Stimulated activated CD8-positive, alpha-beta memory T cell treated with anti-CD3 and anti-CD28 coated beads, Interleukin-4, amount 100 ng/mL, for 48 hours (primary cell): ENCODE measurements around the gene CTIF.

Source experiments
- DNase-seq: peaks from one replicate; pipeline ENCODE4 v3.0.0-alpha.2; 2020

Gene CTIF

DNA sequence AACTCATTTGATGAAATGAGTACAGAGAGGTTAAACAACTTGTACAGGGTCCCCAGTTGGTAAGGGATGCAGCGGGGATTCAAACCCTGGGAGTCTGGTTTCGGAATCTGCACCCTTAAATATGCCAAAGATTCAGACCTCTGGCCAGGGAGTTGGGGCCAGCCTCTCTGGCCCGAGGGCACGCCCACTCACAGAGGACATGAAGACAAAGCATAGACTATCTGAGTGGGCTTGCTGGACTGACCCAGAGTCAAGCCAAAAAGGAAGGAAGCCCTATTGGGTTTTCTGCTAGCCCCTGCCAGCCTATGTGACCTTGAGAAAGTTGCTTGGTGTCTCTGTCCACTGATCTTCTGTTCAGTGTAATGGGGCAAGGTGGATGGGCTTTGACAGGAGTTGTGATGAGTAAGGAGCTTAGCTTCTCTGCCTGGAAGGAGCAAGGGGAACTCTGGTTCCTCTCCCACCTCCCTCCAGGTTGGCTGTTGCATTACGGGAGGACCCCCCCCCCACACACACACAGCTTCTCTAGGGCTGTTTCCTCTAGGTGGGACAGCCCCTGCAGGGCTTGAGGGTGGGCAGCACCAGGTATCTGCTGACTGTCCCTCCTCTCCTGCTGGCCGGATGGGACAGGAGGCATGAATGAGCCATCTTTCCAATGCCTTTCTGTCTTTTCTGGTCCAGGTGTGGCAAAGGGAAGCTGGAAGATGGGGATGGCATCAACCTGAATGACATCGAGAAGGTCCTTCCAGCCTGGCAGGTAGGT lies 131.3 kb downstream of the CTIF start:
- DNase-seq = no peak

DNA sequence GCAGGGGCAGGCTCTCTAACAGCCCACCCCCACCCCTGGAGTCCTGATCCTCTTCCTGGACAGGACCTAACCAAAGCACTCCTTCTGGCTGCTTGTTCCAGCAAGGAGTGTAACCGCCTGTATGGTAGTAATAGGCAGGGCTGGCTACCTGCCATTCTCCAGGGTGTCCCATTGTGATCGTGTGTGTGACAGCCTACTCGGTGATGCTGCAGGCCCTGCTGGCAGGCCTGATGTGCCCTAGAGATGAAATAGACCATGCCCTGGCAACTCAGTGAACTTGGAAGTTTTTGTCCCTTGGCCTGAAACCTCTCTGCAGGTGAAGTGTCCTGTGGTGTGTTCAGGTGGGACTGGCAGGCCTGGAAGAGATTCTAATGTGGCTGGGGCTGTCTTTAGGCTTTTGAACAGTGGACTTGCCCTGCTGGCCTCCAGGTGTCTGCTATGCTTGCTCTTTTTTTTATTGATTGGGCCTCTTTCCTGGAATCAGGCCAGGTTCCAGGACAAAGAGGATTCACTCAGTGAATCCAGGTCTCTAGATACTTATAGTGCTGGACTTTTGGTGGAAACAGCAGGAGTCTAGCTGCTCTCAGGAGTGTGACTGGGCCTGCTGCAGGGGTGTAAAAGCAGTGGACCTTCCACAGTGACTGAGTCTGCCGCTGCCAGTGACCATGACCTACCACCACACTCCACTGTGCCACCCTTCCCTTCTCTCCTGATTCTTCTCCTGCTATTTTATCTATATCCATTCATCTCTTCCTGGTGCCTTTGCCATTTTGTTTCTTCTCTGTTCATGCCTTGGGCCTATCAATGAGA lies 132.1 kb downstream of the CTIF start:
- DNase-seq = no peak

DNA sequence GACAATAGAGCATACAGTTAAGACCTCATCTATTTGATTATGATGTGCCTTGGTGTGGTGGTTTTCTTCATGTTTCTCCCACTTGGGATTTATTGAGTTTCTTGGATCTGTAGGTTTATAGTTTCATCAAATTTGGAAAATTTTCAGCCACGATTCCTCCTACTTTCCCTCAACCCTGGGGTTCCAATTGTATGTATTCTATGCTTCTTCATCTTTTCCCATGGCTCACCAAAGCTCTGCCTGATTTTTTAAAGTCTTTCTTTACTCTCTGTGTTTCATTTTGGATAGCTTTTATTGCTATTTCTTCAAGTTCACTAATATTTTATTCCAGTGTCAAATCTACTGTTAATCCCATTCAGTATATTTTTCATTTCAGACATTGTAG lies 132.7 kb downstream of the CTIF start:
- no peak for DNase-seq

DNA sequence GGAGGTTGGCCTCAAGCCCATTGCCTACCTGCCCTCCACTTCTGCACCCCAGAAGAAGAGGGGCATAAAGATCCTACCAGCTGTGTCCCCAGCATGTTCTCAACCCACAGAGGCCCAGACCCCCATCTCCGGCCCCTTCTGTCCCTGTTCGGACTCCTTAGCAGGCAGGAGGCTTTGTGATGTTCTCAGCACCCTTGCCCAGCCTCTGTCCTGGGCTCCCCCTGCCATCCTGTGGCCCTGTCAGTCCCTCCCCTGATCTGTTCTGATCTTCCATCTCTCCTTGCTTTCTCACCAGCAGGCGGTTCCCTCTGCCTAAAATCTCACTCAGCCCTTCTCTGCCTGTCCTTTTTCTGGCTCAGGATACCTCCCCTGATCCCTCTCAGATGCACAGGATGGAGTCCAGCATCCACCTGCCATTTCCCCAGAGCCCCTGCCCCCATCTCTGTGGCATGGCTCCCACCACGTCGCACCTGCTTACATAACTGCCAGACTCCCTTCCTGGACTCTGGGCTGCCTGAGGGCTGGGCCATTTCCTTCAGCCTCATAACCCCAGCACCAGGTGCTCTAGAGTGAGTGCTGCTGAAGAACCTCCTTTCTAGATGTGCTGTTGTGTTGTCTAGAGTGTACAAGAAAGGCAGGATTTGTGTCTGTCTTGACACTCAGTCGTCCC lies 134.0 kb downstream of the CTIF start:
- no peak for DNase-seq

DNA sequence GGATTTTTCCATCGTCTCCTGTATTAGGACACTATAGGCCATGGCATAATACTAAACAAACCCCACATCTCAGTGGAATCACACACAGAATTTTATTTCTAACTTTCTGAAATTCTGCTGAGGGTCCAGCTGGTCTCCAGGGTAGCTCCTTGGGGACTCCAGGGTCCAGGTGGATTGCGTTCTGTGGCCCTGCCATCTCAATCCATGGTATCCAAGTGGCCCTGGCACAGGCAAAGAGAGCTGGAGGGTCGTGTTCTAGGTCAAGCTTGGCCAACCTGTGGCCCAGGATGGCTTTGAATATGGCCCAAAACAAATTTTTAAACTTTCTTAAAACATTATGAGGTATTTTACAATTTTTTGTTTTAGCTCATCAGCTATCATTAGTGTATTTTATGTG lies 134.6 kb downstream of the CTIF start:
- DNase-seq = no peak

DNA sequence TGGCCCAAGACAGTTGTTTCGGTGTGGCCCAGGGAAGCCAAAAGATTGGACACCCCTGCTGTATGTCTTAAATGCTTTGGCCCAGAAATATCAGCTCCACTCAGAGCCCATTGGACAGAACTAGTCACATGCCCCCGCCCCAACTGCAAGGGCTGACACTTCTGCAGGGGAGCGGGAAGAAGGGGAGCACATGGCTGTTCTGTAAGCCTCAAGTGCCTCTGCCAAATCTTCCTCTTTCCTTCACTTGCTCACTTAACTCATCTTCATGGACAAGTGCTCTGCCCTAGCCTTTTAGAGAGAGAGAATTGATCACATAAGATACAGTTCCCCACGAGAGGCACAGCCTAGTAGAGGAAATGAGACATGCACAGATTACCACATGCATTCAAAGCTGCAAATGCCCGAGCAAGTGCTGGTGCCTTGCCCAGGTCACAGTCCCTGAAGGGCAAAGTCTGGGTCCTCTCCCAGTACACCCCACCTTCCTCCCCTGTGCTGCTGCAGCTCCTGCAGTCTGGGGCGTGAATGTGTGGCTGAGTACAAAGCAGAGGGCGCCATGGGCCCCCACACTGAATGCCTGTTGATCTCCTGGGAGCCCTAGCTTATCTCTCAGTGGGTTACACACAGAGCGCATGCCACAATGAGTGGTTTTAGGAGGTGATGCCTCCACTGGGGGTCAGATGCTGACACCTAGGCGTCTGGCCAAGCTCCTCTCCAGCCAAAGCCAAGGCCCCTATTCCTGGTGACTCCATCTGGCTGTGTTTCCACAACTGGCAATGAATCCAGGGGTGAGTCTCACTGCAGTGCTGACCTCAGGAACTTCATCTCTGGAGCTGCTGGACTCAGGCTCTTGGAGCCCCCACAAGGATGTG lies 135.3 kb downstream of the CTIF start:
- DNase-seq = no peak

DNA sequence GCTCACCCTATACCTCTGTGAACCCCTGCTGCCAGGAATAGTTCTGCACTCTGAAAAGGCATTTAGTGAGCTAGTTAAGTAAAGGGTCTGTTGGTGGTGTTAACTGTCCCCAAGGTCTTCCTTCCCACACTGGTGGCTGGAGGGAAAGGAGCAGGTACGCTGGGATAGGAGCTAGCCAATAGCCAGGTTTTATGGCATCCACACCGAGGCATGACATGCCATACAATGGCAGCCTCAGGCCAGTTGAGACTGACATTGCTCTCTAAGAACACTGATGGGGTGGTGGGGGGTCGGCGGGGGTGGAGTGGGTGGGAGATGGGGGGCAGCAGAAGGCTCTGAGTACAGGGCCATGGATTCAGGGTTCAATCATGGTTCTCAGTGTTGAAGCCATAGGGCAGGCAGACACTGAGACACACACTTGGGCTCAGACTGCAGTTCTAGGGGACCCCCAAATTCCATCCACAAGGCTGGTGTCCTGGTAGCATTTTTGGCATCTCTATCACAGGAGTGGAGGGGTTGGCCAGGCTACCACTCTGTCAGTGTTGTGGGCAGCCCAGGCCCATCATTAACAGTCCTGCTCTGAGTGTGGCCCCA lies 136.0 kb downstream of the CTIF start:
- no peak for DNase-seq

DNA sequence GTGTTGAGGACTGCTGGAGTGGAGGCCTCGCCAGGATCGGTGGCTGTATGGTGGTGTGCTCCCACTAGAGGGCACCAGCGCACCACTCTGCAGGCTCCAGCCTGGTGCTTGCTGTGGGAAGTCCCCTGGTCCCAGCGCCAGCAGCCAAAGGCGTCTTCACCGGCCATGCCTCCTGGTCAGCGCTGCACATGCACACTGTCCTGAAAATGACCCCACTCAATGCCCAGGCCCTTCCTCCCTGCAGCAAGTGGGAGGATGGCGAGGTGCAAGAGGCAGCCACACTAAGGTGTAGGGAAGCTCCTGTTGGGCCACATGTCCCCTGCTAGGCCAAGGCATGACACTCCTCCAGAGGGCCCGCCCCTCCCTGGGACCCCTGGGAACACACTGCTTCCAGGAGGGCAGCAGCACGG lies 136.5 kb downstream of the CTIF start:
- DNase-seq = peak; percentile 91

DNA sequence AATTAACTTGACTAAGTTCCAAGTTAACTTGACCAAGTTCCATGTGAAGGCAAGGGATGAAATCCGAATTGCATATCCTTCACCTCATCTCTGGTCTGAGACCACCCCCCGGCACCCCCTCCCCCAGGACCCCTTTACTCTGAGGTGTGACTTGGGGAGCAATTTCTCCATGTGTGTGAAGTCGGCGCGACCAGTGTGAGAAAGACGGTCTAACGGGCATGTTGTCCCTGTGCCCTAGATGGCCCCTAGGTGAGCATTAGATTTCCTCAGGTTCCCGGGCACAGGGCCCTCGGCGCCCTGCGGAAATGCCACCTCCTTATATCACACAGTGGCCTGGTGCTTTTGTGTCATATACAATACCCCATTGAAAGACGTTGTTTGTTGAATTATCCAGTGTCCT lies 137.1 kb downstream of the CTIF start:
- no peak for DNase-seq

DNA sequence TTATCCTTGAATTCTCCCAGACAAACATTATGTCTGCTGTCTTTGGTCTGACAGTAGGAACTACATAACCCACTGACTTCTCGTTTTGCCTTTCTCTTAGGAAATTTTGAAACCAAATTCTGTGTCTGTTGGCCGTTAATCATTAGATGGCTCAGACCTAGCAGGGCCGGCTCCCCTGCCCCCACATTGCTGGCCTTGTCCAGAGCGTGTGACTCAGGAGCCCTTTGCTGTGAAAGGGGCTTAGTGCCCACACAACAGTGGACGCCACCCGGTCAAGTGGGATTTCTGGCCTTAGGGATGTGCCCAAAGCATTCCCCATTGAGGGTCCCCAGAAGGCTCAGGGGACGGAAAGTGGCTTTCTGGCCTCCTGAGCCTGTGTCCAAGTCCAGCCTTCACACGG lies 137.5 kb downstream of the CTIF start:
- no peak for DNase-seq

DNA sequence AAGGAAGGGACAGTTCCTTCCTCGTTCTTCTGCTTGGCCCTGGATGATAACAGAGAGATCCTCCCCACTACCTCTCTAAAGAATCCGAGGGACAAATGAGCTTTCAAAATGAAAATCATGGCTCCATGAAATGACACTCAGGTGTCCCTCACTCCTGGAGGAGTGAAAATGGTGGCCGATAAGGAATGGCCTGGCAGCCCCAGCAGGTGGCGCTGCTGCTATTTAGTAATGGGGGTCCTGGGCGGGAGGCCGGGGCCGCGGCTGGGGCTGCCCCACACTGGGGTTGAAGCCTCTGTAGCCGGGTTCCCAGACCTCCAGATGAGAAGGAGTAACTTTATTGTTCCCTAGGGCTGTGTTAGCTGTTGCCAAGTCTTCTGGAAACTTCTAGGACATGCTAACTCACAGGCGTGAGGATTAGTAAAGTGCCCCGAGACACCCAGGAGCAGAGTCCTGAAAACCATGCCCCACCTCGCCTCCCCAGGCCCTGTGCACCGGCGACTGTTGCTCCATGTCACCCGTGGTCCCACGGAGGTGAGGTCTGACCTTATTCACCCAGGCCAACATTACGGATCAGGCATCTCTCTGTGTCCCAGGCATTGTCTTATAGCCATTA lies 138.0 kb downstream of the CTIF start:
- DNase-seq = peak; percentile 84

DNA sequence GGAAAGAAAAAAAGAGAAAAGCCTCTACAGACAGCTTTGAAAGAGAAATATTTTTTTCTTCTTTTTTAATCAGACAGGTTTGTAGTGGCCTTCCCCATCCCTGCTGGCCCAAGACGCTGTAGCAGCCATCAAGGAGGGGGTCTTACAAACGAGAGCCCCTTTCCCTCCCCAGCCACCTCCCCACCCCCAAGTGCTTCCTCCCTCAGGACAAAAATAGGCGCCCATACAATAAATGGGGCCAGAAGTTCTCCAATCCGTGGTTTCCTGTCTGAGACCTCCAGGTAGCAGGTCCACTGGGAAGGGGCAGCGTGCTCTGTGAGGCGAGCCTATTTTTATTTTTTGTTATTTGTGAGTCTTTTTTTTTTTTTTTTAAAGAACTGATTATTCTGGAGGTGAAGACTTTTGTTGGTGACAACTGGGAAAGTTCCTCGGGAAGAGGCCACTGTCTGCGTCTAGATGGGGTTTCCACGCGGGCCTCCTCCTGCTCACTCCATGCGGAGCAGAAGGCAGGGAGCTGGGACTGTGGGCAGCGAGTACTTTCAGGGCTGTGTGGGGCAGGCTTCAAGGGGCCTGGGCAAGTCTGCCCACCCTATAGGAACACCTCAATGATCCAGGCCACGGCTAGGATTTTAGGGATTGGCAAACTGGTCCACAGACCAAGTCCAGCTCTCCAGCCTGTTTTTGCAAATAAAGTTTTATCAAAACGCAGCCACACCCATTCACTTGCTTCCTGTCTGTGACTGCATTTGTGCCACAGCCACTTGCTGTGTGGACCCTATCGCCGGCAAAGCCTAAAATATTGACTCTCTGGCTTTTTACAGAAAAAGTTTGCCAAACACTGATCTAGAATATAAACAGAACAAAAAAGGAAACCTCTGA lies 139.6 kb downstream of the CTIF start:
- DNase-seq = no peak

DNA sequence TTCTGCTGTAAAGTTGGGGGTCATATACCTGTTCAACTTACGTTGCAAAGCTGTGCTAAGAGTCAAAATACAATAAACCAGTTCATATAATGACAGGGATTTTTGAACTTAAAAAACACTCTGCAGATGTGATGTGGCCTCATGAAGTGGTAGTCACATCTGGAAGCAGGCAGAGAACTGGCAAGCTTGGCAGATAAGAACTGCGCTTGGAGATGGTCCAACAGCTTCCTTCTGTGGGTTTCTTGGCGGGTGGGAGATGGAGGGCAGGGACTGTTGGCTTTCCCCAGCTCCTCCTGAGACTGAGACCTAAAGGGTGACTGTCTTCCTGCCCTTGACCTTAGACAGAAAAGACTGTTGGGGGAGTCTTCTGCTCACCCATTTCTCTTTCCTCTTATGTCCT lies 140.4 kb downstream of the CTIF start:
- no peak for DNase-seq

DNA sequence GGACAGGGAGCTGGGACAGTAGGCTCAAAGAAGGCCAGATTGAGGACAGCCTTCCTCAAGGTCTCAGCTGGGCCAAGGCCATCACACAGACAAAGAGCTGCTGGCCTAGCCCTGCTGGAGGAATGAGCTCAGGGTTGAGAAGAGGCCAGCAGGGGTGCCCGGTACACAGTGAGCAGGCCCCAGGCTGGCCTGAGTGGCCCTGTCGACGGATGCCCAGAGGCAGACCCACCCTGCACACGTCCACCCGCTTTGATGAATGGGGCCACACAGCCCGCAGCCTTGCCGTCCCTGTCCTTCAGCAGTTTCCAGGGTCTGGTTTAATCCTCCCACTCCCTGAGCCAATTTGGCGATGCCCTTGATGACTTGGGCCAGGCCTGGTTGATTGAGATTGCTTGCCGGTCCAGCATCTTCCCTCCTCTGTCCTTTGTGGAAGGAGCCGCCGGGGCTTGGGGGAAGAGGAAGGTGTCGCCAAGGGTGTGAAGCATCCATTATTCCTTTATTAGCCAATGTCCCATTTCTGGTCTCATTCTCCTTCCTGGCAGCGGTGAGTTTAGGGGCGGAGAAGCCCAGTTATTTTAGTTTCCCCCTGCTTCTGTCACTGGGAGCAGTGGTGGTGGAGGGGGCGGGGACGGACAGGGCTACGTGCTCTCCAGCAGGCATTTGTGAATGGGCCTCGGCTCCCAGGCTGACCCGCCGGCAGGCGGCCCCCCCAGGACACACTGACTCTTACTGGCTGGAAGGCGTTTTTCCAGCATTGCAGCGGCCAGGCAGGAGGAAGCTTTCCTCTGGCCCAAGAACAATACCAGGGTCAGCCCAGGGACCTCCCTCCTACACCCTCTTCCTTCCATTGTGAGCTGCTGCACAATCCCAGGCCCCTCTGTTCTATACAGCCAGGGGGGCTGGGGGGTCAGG lies 141.8 kb downstream of the CTIF start:
- DNase-seq = no peak

DNA sequence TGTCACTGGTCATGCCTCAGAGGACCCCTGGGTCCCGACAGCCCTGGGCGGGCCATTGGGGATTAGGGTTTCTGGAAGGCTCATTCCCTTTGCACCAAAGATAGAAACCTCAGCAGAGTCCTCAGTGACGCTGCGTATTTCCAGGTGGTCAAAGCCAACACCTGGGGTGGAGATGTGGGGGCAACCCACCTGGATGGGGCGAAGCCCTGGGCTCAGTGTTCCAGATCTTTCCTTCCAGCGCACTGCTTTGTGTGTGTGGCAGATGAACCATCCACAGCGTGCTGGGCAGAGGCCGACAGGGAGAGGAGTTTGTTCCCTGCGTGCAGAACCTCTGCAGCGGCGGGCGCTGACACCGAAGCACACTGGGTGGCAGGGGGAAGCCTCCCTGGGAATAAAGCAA lies 143.9 kb downstream of the CTIF start:
- DNase-seq = no peak

DNA sequence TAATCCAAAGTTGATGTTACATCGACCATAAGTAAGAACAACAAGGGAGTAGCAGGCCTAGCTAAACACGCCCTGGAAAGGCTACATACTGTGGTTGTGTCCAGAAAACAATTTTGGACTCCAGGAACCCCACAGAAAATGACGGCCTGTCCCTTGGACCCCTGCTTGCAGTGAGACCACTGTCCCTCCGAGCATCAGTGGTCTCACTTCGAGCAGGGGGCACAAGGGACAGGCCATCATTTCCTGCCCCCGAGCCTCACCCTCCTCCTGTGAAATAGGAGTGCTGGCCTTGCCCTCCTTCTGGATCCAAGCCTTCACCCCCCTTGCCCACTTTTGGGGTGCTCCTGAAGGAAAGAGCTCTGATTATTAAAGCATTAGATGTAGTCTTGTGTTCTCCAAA lies 144.4 kb downstream of the CTIF start:
- DNase-seq = no peak

DNA sequence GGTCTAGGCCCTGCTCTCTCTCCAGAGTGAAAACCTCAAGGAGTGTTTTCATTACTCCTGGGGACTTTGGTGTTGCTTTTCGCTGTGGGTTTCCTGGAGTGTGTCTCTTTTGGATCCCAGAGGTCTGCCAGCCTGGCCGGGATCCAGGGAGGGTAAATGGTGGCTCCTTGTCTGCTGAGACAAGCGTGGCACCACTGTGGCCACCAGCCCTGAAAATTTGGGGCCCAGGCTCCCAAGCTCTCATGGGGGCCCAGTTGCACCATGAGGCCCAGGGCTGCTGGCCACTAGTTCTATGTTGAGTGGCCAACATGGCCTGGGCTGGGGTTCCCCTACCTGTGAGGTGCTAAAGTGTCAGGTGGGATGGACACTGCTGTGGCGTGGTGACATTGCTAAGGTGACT lies 144.8 kb downstream of the CTIF start:
- DNase-seq = no peak

DNA sequence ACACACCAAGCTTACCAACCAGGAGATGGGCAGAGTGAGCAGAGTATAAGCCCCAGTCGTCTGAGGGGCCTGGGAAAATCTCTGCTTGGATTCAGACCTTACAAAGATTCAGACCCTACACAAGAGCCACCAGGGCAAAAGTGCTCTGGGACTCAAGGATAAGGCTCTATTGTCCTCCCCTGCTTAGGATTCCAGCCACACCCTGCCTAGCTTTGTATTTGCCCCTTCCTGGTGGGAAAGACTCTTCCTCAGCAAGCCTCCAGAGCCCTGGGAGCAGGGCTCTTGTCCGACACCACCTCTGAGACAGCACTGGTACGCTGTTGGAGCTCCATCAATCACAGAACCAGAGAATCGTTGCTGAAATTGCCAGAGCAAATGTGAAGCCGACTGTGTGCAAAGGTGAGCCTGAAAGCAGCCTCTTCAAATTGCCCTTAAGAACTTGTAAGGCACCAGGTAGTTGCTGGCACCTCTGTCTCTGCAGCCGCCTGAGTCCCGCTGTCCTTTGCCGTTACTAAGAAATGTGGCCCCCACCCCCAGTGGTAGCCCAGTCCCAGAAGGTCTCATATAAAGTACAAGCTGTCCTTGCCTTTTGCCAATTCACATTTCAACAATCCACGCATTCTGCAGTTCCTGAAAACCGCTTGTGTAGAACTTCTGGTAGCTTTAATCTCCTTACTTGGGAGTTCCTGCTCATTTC lies 148.7 kb downstream of the CTIF start:
- DNase-seq = no peak

DNA sequence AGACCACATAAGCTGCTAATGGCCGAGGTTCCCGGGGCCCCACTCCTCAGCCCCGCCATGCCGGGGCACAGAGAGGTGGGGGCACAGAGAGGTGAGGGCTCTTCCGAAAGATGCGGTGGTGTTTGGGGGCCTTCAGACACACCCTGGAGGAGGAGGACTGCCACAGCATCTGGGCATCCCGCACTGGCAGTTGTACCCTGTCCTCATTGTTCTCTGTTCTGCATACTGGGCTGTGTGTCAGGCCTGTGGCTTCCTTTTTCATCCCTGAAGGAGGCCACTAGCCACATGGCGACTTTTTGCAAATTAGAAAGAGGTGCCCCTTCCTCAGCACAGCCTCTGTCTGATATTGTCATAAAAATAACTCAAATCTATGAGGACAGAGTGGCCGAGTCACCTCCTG lies 150.1 kb downstream of the CTIF start:
- DNase-seq = no peak
